HL-60 (cell line): Measurements from ENCODE around the gene TMEM117.

ENCODE experiments used
- DNase-seq, 2 experiments: peaks; one replicate each; pipeline ENCODE4 v3.0.0-alpha.2; 2010 to 2020; ENCODE audit warnings: low read depth in 1 of 2, low spot score in 1 of 2
- H3K27ac ChIP-seq: fragments of 250-450 bp; sonication (Bioruptor Pico); replicated peaks from 2 replicates; pipeline ENCODE4 v1.5.1; 2020; ENCODE audit warnings: mild to moderate bottlenecking, moderate library complexity
- H3K27me3 ChIP-seq: fragments of 250-450 bp; sonication (Bioruptor Pico); 2 replicates; pipeline ENCODE4 v1.5.1; 2021; ENCODE audit warnings: mild to moderate bottlenecking, moderate library complexity; ENCODE audit not compliant: insufficient read depth, poor library complexity, severe bottlenecking
- H3K4me3 ChIP-seq: replicated peaks from 2 replicates; pipeline ENCODE4 v1.5.1; 2011; ENCODE audit warnings: mild to moderate bottlenecking, control low read depth, low read length; ENCODE audit not compliant: insufficient read depth
- CTCF ChIP-seq: IDR thresholded peaks from one replicate; pipeline ENCODE4 v1.5.1; 2011; ENCODE audit warnings: low read length, control low read depth, inconsistent platforms; ENCODE audit not compliant: insufficient read depth
- GABPA ChIP-seq: IDR thresholded peaks from 2 replicates; pipeline ENCODE4 v1.6.1; 2012; ENCODE audit warnings: low read depth
- POLR2AphosphoS5 ChIP-seq: IDR thresholded peaks from 2 replicates; pipeline ENCODE4 v1.6.1; 2012; ENCODE audit warnings: low read depth
- SPI1 ChIP-seq: IDR thresholded peaks from 2 replicates; pipeline ENCODE4 v1.6.1; 2012; ENCODE audit warnings: low read depth, mild to moderate bottlenecking, borderline replicate concordance
- TF ChIP-seq, protein P1 (sequence below): IDR thresholded peaks from 2 replicates; pipeline ENCODE4 v1.6.1; 2012; ENCODE audit warnings: low read depth; ENCODE audit not compliant: insufficient replicate concordance

The TMEM117 gene

DNA sequence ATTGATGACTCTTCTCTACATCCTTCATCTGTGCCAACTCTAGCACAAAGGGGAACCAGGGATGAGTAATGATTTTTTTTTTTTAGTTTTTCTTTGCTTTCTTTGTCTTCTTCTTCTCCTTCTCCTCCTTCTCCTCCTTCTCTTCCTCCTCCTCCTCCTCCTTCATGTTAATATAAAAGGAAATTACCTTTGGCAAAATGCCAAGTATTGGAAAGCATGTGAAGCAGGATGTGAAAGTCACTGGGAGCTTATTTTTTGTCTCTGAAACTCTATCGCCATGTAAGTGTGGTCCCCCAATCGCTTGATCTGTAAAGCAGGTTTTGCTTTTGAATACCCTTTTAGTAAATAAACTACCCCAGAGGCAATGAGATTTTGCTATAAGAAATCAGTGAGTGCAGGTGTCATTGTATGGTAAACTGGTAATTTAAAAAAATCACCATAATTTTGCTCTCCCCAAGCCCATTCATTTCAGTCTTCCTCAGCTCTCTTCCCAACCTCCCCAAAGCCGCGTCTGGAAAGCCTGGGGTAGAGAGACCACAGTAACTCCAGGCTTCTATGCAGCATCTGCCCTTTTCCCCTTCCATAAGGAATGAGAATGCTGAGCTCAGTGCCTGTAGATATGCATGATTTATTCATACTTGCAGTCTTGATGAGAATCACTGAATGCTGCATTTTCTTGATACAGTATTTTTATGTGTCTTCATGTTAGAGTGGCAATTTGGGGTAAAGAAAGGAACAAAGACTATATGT lies 388.7 kb downstream of the TMEM117 start:
- DNase-seq = no peak
- Histone ChIP-seq H3K27me3 (no peaks in the 10 kb centered on the region), H3K4me3 (no peak overlapping the region), H3K27ac (no peak overlapping the region)
- TF ChIP-seq, protein P1, sequence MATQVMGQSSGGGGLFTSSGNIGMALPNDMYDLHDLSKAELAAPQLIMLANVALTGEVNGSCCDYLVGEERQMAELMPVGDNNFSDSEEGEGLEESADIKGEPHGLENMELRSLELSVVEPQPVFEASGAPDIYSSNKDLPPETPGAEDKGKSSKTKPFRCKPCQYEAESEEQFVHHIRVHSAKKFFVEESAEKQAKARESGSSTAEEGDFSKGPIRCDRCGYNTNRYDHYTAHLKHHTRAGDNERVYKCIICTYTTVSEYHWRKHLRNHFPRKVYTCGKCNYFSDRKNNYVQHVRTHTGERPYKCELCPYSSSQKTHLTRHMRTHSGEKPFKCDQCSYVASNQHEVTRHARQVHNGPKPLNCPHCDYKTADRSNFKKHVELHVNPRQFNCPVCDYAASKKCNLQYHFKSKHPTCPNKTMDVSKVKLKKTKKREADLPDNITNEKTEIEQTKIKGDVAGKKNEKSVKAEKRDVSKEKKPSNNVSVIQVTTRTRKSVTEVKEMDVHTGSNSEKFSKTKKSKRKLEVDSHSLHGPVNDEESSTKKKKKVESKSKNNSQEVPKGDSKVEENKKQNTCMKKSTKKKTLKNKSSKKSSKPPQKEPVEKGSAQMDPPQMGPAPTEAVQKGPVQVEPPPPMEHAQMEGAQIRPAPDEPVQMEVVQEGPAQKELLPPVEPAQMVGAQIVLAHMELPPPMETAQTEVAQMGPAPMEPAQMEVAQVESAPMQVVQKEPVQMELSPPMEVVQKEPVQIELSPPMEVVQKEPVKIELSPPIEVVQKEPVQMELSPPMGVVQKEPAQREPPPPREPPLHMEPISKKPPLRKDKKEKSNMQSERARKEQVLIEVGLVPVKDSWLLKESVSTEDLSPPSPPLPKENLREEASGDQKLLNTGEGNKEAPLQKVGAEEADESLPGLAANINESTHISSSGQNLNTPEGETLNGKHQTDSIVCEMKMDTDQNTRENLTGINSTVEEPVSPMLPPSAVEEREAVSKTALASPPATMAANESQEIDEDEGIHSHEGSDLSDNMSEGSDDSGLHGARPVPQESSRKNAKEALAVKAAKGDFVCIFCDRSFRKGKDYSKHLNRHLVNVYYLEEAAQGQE = no peak
- no peak for TF ChIP-seq CTCF
- no peak for TF ChIP-seq POLR2AphosphoS5
- no peak for TF ChIP-seq GABPA
- TF ChIP-seq SPI1 = no peak

DNA sequence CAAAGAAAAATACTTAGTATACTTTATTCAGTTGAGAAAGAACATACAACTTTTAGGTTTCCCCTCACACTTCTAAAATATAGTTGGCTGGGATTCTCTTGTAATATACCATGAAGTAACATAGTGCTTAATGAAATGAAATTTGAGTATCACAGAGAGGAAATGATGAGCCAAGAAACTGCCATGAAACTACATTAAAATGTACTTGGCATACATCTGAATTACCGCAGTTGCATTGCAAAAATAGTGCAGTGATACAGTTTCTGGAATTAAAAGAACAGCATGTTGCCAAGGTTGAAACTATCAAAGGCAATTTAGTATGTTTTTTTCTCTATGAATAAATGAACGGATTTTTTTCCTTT lies 389.2 kb downstream of the TMEM117 start:
- Histone ChIP-seq H3K27ac (no peak overlapping the region), H3K27me3 (no peaks in the 10 kb centered on the region), H3K4me3 (no peak overlapping the region)
- TF ChIP-seq, protein P1 = no peak
- TF ChIP-seq POLR2AphosphoS5 = no peak
- TF ChIP-seq GABPA = no peak
- no peak for DNase-seq

- H3K27ac ChIP-seq = no peak overlapping the region
- H3K4me3 ChIP-seq = no peak overlapping the region
- no peaks in the 10 kb centered on the region for H3K27me3 ChIP-seq
- DNase-seq = no peak
- TF ChIP-seq, protein P1 = no peak
- TF ChIP-seq GABPA (no peak), CTCF (no peak), POLR2AphosphoS5 (no peak), SPI1 (no peak)
Measured at GRCh38 chr12:44227616-44228015, 391.7 kb downstream of the TMEM117 start.
